Mesothelial cell of epicardium (in vitro differentiated cells): ENCODE data around the gene MAL. TPM values are rescaled to one million over a fixed set of nuclear protein-coding genes. Genes with fewer than 3 reads are reported as not detected.

Source experiments
- DNase-seq, 2 experiments: peaks; one replicate each; pipeline ENCODE4 v3.0.0; 2021; ENCODE audit warnings: low spot score in 2 of 2; ENCODE audit not compliant: unreplicated experiment in 2 of 2
- H3K27ac Mint-ChIP-seq: 2 replicates; pipeline ENCODE4 v1.8.0; 2021; ENCODE audit warnings: mixed read lengths
- H3K27me3 Mint-ChIP-seq: 2 replicates; pipeline ENCODE4 v1.8.0; 2021; ENCODE audit warnings: low read depth, mixed read lengths
- H3K36me3 Mint-ChIP-seq: 2 replicates; pipeline ENCODE4 v1.8.0; 2021; ENCODE audit warnings: mixed read lengths
- H3K4me1 Mint-ChIP-seq: 2 replicates; pipeline ENCODE4 v1.8.0; 2021; ENCODE audit warnings: mixed read lengths
- H3K4me3 Mint-ChIP-seq: 2 replicates; pipeline ENCODE4 v1.8.0; 2021; ENCODE audit warnings: mild to moderate bottlenecking, moderate library complexity, mixed read lengths
- H3K9me3 Mint-ChIP-seq: 2 replicates; pipeline ENCODE4 v1.8.0; 2021; ENCODE audit warnings: mixed read lengths
- CTCF ChIP-seq: fragments of 200-600 bp; sonication (generic); IDR thresholded peaks from one replicate; pipeline ENCODE4 v1.5.0; 2021; ENCODE audit warnings: antibody characterized with exemption; ENCODE audit not compliant: unreplicated experiment
- total RNA-seq: library from RNA; stranded (reverse); gene quantifications from 3 replicates; pipeline ENCODE4 v1.2.1, GENCODE V29; 2021

The MAL gene
- total RNA-seq, 1 donor from 2014 or later: not detected

- Mint-ChIP-seq H3K36me3 (no peaks in the 10 kb centered on the region), H3K9me3 (no peaks in the 10 kb centered on the region), H3K4me3 (no peak overlapping the region), H3K27ac (no peak overlapping the region), H3K4me1 (no peaks in the 10 kb centered on the region), H3K27me3 (peaks cover 56% of the 10 kb centered on the region)
- TF ChIP-seq CTCF: no peak
- DNase-seq: no peak
These were observed 26.1 kb downstream of the MAL start for GRCh38 chr2:95051626-95052025.

GRCh38 chr2:95052307-95052706, 26.8 kb downstream of the MAL start:
- Mint-ChIP-seq H3K27me3 (peaks cover 56% of the 10 kb centered on the region), H3K36me3 (no peaks in the 10 kb centered on the region), H3K4me1 (no peaks in the 10 kb centered on the region), H3K27ac (no peak overlapping the region), H3K9me3 (no peaks in the 10 kb centered on the region), H3K4me3 (no peak overlapping the region)
- TF ChIP-seq CTCF: no peak
- DNase-seq: no peak

GRCh38 chr2:95052804-95053479, 27.4 kb downstream of the MAL start:
- no peaks in the 10 kb centered on the region for H3K4me1 Mint-ChIP-seq
- no peaks in the 10 kb centered on the region for H3K9me3 Mint-ChIP-seq
- H3K36me3 Mint-ChIP-seq: no peaks in the 10 kb centered on the region
- H3K27ac Mint-ChIP-seq: no peak overlapping the region
- DNase-seq: no peak
- no peak for TF ChIP-seq CTCF
- H3K27me3 Mint-ChIP-seq: peaks cover 56% of the 10 kb centered on the region
- H3K4me3 Mint-ChIP-seq: no peak overlapping the region

GRCh38 chr2:95053543-95053942, 28.0 kb downstream of the MAL start:
- H3K36me3 Mint-ChIP-seq: no peaks in the 10 kb centered on the region
- peaks cover 56% of the 10 kb centered on the region for H3K27me3 Mint-ChIP-seq

GRCh38 chr2:95054016-95054415, 28.5 kb downstream of the MAL start:
- Mint-ChIP-seq H3K4me3 (no peak overlapping the region), H3K36me3 (no peaks in the 10 kb centered on the region), H3K4me1 (no peaks in the 10 kb centered on the region), H3K27ac (no peak overlapping the region), H3K27me3 (peaks cover 52% of the 10 kb centered on the region), H3K9me3 (no peaks in the 10 kb centered on the region)
- DNase-seq: no peak
- TF ChIP-seq CTCF: no peak

More at GRCh38 chr2:95053543-95053942, 28.0 kb downstream of the MAL start:
- Mint-ChIP-seq H3K27ac (no peak overlapping the region), H3K9me3 (no peaks in the 10 kb centered on the region), H3K4me3 (no peak overlapping the region), H3K4me1 (no peaks in the 10 kb centered on the region)
- no peak for DNase-seq
- TF ChIP-seq CTCF: no peak
